DMS79 (cell line): ENCODE data around the gene KCTD8.

ENCODE experiments used
- DNase-seq: peaks from one replicate; lab custom pipeline; 2025; lab: John Stamatoyannopoulos, UW

Gene KCTD8

DNA sequence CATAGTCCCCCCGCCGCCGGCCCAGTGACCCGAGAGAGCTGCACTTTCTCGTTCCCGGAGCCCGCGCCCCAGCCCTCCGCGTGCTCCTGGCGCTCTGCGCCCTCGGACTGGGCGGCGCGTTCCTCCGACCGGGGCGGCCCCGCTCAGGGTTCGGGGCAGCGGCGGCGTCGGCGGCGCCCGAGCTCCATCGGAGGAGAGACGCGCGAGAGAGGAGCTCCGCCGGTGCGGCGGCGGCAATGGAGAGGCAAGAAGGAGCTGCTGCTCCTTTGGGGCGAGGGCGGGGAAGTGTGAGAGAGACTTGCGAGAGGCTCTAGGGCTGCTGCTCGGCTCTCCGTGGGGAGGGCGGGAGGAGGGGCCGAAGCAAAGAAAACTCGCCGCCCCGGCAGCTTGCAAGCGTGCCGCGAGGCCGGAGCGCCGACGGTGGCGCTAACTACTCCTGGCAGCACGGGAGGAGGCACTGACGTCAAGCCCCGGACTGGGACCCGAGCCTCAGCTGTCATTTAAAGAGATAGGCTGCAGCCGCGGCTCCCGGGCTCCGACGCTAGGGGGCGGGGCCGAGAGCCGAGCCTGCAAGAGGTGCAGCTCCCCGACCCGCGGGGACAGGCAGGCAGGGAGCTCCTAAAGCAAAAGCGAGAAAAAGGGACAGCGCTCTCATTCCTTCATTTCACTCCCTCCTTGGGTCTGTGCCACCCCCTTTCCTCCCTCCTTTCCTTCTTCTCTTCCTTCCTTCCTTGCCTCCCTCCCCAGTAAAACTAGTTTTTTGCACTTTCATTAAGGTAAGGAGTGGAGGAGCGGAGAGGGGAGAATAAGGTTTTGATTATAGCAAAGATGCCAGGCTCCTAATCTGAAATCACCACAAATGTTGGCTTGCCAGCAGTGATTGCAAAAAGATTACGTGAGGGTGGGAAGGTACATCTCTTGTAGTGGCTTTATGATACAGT, at the start of gene KCTD8:
KCTD8 (minus strand) TSS at position 289 of the 941 bp plus-strand sequence.
- no peak for DNase-seq

DNA sequence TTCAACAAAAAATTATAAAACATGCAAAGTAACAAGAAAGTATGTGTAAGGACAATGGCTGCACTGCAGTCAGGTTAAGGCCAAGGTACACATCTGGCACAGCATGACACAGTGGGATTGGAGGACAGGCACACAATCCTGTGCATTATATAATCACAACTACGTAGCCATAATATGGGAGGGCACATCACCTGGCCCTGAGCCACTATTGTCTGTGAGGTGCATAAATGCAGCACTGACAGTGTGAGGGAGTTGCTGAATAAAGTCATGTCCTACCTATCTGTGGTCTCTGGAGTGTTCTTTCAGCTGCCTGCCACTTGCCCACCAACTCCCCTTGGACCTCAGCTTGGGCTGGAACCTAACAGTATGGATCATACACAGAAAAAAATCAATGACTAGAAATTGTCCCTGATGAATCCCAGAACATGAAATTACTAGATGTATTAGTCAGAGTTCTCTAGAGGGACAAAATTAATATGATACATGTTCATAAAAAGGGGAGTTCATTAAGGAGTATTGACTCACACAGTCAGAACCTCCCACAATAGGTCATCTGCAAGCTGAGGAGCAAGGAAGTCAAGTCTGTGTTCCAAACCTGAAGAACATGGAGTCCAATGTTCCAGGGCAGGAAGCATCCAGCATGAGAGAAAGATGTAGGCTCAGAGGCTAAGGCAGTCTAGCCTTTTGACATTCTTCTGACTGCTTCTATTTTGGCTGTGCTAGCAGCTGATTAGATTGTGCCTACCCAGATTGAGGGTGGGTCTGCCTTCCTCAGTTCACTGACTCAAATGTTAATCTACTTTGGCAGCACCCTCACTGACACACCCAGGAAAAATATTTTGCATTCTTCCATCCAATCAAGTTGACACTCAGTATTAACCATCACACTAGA, 46.4 kb upstream of the KCTD8 start:
- no peak for DNase-seq

DNA sequence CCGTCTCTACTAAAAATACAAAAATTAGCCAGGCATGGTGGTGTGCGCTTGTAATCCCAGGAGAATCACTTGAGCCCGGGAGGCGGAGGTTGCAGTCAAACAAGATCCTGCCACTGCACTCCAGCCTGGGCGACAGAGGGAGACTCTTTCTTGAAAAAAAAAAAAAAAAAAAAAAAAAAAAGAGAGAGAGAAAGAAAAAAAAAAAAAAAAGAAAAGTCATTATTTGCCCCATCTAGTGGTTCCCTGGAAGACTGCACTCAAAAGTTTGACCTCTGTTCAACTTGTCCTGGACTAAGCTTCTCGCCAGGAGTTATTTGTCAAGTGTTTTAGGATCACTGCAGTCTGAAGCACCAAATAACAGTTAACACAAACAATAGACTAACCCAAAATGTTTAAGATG, 45.3 kb upstream of the KCTD8 start:
- DNase-seq, result no peak

DNA sequence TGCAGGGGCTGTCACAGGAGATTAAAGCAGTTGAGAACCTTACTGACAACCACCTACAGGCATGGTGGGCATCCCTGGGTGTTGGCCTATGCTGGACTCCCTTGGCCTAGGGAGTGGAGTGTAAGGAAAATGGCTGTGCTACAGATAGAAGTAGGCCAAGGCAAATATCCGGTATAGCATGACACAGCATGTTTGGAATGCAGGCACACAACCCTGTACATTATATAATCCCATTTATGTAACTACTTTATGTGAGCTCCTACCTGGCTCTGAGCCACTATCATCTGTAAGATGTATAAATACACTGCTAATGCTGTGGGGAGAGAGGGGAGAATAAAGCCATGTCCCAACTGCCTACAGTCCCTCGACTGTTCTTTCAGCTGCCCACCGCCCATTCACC, 38.7 kb upstream of the KCTD8 start:
- no peak for DNase-seq

DNA sequence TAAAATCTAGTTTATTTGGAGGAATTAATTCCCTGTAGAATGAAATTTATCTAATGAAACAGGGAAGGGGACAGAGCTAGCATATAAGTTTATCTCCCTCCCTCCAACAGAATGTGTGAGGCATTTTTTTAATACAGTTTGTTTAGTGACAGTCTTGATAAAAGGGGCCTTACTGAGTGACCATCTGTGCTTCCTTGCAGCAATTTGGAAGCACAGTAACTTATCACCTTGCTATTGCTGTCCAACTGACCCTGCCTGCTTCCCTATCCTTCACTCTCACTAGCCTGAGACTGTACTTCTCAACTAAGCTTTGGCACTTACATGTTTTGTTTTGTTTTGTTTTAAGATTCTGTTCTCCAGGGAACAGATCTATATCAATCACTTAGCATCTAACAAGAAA, 31.1 kb upstream of the KCTD8 start:
- no peak for DNase-seq

DNA sequence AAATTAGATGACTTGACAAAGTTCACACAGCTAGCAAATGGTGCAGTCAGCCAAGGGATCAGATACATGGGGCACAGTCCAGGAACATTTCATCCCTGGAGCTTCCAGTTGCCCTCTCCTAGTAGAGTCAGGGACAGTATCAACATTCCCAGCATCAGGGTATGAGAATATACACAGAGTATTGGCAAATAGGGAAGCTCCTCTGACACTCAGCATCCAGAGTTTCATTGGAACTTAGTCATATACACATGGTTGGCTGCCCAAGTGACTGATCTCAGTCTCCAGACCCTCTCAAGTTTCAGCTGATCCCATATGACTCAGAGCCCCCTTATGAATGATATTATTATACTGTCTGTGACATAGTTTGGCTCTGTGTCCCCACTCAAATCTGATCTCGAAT, 13.7 kb upstream of the KCTD8 start:
- DNase-seq, result no peak

DNA sequence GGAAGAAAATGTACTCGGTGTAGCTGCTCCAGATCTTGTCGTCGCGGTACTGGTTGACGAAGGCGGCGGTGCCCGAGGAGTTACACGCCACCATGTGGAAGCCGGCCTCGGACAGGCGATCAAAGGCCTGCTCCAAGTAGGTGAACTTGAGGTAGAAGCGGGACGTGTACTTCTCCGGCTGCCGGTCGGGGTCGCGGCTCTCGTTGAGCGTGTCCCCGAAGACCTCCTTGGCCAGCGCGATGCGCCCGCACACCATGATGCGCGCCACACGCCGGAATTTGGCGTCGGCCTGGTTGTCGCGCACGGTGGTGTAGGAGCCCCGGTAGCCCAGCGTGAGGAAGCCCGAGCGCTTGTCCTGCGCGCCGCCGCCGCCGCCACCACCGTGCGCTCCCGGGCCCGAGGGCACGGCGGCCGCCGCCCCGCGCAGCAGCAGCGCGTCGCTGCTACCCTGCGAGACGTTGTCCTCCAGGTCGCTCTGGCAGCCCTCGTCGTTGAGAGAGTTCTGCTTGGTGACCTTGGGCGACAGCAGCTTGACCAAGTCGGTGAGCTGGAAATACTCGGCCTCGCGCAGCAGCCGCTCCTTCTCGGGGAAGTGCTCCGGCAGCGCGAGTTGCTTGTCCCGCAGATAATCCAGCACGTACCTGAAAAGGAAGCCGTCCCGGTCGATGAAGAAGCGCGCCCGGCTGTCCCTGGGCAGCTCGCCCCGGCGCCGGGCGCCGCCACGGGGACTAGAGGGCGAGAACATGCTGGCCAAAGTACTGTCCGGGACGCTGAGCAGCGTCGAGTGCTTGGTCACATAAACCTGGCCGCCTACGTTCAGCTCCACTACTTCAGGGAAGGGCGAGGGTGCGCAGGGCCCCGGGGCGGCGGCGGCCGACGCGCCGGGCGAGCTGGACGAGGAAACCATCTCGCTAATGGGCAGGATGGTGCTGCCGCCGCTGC, 775 bp downstream of the KCTD8 start:
- DNase-seq, result no peak

DNA sequence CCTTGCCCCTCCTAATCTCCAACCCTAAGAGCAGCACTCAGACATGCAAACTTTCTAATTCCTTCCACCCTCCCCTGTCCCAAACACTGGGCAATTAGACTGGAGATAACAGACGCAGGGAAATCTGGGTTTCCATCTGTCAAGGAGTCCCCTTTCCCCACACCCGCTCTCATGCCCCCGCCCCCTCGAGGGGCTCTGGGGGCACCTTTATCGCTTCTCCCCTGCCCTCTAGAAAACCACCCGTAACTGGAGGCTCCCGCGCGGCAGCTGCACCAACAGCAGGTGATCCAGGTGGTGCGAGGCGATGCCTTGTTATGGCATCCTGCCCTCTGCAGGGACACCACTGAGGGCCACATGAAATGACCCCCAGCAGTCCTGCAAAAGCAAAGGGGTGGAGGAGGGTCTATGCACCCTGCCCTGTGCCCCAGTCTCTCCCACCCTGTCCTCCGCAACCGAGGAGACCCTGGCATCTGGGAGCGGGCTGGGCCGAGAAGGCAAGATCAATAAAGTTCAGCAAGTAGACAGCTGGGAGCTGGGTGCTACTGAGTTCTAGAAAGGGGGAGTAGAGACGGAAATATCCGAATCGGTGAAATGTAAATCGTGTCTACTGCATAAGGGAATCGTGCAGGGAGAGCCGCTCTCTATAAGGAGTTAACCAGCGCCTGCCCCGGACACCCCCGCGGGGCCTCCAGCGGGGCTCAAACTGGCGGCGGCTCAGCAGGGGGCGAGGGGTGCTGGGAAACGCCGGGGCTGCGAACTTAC, 1.6 kb downstream of the KCTD8 start:
- no peak for DNase-seq

DNA sequence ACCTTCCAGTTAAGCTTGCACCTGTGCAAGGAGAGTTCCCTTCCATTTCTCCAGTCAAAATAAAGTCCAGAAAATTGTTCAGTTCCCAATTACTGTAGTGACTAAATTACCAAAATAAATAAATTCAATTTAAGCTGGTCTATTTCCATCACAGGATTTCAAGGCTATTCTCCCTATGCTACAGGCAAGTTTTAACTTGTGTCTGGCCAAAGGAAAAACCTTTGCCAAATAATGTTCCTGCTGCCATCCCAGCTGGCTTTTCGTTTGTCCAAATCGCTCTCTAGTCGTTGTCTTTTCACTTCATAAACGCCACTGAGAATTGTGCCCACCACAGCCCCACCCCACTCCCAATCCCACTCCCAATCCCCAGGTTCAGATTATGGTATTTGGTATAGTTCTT, 2.4 kb downstream of the KCTD8 start:
- no peak for DNase-seq

DNA sequence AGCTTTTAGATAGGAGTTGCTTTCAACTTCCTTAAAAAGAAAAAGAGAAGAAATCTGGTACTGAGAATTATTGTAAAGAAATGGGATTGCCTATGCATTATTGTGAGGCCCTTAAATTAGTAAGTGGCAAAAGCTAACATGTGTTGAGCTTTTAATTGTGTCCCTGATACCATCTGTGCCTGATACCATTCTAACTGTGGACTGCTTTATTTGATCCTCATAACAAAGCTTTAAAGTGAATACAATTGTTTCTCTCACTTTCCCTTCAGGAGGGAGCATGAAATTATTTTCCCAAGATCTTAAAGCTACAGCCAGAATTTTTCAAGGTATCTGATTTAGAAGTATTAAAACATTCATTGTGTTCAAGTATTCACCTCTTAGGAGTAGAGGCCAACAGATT, 9.9 kb downstream of the KCTD8 start:
- no peak for DNase-seq

DNA sequence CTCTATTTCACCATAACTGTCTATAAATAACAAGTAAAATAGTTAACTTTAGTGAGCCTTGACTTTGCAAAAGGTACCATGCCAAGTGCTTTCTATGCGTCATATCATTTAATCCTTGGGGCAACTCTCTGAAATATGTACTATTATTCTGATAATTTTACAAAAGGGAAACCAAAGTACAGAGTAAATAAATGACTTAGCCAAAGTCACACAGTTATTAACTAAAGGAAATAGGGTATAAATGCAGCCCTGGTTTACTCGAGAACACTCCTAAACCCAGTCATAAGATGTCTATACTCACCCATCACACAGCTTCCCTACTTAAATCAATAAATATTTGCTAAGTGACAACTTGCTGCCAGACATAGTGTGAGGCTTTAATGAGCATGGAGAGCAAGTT, 14.4 kb downstream of the KCTD8 start:
- no peak for DNase-seq

DNA sequence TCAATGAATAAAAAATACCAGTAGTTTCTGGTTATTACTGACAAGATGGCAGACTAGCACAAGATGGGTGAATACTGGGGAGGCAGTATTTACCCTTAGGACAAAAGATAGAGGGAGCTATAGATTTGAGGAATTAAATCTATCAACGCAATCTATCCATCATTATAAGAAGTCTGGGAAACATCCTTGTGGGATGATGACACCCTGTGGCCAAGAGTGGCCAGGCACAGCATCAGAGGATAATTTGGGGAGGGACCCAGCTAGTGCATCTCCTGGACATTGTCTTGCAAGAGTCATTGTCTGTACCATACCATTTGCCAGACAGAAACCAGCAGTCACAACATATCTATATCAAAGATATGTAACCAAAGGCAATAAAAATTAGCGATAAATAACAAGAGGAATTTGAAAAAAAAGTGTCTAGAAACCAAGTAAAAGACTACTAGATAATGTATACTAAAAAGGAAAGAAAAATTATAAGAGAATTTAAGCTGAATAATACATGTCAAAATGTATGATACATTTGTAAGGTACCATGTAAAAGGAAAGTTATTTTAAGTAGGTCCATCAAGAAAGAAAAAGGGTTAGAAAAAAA, 22.9 kb downstream of the KCTD8 start:
- DNase-seq, result no peak

DNA sequence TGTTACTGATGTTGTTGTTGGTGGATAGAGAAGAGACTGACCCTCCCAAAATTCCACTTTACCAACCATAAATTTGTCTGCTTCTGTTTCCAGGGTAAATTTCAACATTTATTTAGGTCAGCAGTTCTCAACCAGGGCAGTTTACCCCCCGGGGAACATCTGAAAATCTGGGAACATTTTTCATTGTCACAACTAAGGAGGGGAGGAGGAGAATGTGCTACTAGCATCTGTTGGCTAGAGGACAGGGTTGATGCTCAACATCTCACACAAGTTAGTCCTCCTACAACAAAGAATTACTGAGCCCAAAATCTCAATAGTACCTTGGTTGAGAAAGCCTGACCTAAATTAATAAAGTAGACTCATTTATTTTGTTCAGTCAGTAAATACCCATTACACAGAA, 25.7 kb downstream of the KCTD8 start:
- no peak for DNase-seq

DNA sequence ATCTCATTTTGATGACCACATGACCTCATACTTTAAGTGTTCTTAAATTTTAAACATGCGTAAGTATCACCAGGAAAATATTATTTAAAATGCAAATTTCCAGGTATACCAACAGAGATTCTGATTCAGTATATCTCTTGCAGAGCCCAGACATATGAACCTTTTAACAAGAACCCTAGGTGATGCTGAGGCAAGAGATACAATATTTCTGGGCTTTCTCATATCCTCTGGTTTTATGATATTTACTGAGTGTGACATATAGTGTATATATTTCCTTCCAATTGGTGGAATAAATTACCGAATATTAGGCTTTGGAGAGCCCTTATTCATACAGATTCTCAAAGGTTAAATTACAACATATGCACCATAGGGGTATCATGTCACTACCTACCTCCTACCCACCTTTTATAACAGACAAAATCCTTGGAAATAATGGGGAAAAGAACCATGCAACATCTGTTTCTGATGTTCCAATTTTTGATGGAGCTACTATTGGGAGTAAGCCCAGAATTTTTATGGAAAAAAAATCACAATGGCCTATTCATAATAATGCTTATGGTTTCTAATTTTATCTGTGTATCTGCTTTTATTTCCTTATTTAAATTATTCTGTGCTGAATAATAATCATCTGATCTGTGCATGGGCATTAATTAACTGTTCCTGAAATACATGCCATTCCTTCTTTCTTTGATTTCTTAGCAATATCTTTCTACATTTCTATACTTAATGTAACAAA, 27.1 kb downstream of the KCTD8 start:
- DNase-seq, result no peak

DNA sequence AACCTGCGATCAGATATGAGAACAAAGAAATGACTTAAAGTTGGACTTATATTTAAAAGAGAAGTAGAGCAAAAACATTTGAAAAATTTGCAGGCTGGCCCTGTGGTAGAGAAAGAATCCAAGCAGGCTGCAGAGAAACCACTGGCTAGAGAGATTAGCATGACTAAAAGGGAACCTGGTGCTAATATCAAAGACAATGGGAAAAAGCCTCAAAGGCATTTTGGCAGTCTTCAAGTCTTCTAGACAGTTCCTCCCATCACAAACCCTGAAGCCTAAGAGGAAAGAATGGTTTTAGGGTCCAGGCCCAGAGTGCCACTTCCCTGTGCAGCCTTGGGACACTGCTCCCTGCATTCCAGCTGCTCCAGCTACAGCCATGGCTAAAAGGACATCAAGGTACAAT, 33.4 kb downstream of the KCTD8 start:
- no peak for DNase-seq

DNA sequence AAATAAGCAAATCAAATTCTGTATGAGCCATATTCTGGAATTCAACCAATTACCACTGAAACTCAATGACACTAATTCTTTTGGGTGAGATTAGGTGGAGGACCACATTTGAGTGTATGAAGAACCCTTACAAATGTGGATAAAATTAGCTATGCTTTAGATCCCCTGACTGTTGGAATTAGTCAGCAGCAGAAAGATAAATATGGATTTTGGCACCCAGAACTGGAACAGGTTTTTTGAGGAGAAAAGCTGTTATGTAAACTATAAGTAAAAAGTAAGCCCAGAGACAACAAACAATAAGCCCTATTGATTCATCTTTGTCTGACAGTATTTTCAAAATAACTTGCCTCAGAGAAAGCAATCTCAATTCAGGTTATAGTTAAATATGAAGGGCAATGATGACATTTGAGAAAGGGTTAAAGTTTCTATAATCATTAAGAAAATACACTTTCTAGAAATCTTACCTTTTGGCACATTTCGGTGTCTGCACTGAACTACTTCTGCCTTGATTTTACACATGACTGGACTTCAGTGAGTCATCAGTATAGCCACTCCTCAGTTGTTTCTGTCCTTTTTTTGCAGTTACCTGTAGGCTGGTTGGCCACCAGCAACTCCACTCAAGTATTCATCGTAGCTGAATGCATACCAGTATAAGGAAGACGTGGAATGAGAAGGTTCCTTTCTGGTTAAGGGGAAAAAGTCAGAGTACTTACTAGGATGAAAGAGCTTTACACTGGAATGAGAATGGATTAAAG, 80.0 kb downstream of the KCTD8 start:
- DNase-seq, result no peak

DNA sequence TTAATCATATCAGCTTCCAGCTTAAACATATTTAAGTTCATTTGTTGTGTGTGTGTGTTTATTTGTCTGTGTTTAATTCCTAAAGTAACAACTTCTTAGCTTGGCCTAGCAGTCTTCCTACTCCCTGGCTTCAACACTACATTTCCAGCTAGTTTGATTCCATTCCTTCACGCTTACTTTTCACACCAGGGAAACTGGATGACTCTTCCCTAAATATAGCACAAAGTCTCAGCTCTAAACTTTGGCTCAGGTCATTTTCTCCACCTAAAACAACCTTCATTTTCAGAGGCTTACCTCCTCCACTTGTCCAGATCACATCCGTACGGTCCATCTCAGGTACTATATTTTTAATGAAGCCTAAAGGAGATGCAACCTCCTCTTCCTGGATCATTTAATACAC, 94.4 kb downstream of the KCTD8 start:
- no peak for DNase-seq

DNA sequence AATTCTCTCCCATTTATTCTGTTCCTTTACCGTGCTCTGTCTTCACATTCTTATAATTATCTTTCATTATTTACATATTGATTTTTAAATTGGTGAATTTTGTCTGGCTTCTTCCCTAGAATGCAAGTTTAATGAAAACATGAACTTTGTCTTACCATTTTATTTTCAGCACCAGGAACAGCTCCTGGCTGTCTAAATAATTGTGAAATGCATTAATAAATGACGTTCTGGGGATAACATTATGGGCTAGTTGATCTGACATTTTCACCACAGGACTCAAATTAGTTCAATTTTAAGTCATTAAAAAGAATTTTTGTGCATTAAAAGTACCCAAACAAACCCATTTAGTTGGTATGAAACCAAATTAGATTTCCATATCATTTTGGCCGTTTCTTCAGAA, 97.5 kb downstream of the KCTD8 start:
- DNase-seq, result no peak

DNA sequence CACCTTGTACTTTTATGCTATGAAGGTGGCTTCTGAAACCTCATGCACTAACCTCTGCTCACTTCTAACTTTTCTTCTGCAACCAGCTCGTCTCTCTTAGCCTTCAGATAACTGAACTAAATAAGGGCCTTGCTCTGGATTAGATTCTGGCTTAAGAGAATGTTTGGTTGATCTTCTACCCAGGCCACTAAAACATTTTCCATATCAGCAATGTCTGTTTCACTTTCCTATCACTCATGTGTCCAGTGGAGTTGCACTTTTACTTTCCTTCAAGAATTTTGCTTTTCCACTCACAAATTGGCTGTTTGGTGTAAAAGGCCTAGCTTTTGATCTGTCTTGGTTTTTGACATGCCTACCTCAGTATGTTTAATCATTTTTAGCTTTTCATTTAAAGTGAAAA, 105.8 kb downstream of the KCTD8 start:
- no peak for DNase-seq
